HPDE6-E6E7 (cell line): ENCODE measurements around the gene DIP2C.
"Not testable (repeated sequence)": the region's sequence is repeated elsewhere in the genome, so short reads cannot be mapped to it uniquely, and the experiment has no call there.

Source experiments
- DNase-seq: peaks from one replicate; pipeline ENCODE4 v3.0.0; 2011; ENCODE audit warnings: missing footprints; ENCODE audit errors: extremely low spot score

The DIP2C gene

DNA sequence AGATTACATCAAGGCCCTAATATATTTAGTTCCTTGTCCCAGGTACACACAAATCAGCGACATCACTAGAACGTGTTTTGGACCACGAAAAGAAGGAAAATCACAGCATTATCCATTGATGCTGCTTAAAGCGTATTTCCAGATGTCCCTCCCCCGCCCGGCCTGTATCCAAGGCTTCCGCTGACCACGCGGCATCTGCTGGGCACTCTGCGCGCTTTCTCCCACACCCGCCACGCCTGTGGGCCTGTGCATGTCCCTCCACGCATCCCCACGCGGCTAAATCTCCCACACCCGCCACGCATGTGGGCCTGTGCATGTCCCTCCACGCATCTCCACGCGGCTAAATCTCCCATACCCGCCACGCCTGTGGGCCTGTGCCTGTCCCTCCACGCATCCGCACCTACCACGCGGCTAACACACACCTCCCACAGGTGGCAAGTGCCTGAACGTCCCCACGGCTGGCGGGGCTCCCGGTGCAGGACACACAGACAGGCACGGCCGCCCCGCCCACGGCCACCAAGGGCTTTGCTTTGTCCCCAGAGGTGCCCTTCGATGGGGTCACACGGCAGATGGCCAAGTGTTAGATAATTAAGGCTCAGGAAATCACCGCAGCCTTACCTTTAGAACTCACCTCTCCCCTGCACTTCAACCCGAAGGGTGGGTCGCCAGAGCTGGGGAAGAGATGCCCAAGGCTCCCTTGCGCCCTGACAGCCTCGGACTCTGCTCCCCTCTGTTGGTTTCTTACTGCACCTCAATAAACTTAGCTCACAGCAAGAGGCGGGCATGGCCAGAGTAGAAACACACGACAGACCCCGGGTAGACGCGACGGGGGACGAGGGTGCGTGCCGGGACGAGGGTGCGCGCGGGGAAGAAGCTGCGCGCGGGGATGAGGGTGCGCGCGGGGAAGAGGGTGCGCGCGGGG lies 49.5 kb downstream of the DIP2C start:
- DNase-seq, result no peak

DNA sequence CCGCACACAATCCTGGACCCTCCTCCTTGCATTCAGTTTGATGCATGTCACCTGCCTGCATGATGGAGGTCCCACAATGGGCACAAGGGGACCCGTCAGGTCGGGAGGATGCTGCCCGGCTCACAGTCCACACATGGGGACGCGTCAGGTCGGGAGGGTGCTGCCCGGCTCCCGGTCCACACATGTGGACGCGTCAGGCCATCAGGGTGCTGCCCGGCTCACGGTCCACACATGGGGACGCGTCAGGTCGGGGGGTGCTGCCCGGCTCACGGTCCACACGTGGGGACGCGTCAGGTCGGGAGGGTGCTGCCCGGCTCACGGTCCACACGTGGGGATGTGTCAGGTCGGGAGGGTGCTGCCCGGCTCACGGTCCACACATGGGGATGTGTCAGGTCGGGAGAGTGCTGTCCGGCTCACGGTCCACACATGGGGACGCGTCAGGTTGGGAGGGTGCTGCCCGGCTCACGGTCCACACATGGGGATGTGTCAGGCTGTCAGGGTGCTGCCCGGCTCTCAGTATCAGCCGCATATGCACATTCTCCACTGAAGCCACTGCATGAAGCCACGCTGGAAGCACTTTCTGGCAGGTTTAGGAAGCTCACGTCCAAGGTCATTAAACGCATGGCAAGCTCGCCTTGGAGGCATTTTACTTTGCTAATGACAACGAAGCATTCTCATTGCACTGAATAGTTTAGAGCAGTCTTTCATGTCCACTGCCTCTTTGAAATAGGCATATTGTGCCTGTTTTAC lies 50.3 kb downstream of the DIP2C start:
- DNase-seq, result no peak

DNA sequence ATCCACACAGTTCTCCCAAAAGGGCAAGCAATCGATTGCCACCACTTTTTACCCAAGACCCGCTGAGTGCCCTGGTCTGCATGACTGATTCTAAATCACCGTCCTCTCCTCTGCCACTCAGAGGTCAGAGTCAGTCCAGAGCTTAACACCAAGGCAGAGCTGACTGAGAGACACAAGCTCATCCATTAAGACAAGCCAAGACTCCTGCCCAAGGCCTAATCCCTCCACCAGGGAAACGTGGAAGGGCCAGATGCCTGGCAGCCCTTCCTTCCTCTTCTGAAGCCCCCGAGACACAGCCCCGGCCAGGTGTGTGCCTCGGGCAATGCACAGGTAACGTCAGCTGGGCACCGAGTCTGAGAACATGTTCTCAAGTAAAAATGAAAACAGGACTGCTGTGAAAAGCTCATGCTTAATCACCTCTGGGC lies 51.7 kb downstream of the DIP2C start:
- no peak for DNase-seq

DNA sequence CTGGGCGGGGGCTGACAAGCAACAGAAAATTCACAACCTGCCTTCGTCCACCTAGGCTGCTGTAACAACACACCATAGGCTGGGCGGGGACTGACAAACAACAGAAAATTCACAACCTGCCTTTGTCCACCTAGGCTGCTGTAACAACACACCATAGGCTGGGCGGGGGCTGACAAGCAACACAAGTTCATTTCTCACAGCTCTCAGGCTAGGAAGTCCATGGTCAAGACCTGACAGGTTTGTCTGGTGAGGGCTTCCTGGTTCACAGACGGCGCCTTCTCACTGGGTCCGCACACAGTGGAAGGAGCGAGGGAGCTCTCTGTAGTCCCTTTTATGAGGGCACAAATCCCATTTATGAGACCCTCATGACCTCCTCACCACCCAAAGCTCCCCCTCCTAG lies 52.2 kb downstream of the DIP2C start:
- DNase-seq, result no peak

GRCh38 chr10:636769-637168 lies 52.7 kb downstream of the DIP2C start:
- no peak for DNase-seq

DNA sequence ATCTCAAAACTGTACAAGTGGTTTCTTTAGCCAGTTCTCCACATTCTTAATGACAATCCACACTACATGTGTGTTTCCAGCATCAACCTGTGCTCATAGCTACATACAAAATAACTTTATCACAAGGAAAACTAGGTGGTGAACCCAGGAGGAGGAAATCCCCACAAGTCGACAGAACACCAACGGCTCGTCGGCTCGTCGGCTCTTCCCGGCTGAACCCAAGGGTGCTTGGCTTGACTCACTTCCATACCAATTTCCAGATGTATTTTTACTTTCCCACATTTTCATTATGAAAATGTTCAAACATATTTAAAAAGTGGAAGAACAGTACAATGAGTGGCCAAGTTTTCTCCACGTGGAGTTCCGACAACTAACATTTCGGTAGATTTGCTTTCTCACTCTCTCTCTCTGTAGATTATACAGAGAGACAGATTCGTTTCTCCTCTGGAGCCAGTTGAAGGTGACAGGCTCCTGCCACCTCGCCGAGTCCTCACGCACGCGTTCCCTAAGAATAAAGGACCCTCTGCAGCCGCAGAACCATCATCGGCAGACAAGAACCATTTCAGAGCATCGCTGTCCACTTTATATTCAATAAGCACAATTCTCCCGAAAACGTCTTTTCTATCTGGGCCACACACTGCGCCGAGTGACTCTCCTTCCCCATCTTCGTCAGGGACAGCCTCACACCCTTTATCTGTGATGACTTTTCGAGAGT lies 53.3 kb downstream of the DIP2C start:
- DNase-seq, result no peak

- no peak for DNase-seq
These were observed 54.2 kb downstream of the DIP2C start for GRCh38 chr10:635088-635861.

GRCh38 chr10:634256-634655 lies 55.2 kb downstream of the DIP2C start:
- no peak for DNase-seq

GRCh38 chr10:633279-634245 lies 55.9 kb downstream of the DIP2C start:
- no peak for DNase-seq

GRCh38 chr10:632807-633177 lies 56.7 kb downstream of the DIP2C start:
- not testable (repeated sequence) for DNase-seq

DNA sequence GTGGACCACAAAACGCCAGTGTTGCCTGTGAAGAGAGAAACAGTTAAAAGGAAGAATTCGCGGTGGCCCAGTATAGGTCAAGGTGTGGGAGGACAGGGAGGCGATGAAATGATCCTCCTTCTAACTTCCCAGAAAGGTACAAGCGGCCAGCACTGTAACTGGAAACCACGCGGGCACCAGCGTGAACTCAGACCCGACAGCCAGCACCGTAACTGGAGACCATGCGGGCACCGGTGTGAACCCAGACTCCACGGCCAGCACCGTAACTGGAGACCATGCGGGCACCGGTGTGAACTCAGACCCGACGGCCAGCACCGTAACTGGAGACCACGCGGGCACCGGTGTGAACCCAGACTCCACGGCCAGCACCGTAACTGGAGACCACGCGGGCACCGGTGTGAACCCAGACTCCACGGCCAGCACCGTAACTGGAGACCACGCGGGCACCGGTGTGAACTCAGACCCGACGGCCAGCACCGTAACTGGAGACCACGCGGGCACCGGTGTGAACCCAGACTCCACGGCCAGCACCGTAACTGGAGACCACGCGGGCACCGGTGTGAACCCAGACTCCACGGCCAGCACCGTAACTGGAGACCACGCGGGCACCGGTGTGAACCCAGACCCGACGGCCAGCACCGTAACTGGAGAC lies 57.2 kb downstream of the DIP2C start:
- not testable (repeated sequence) for DNase-seq

- no peak for DNase-seq
These were observed 58.2 kb downstream of the DIP2C start for GRCh38 chr10:631266-631665.

DNA sequence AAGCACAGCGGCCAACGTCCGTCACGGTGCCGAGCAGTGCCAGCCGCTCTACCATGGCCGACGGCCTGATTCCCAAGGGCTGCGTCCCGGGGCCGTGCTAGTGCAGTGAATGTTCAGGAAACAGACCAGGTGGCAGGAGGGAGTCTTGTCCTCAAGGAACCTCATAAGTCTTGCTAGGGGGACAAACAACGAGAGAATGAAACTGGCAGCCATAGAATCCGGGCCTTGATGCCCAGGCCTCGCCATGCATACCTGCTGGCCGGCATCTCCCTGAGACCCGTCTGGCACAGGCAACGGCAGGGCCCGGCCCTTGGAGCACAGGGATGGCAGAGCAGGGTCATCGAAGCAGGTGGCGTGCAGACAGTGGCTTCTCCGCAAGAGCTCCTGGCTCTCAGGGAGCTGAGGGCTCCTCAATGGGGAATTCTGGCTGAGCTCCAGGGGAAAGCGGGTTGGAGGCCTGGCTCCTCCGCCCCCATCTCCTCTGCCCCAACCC lies 58.8 kb downstream of the DIP2C start:
- DNase-seq, result no peak

DNA sequence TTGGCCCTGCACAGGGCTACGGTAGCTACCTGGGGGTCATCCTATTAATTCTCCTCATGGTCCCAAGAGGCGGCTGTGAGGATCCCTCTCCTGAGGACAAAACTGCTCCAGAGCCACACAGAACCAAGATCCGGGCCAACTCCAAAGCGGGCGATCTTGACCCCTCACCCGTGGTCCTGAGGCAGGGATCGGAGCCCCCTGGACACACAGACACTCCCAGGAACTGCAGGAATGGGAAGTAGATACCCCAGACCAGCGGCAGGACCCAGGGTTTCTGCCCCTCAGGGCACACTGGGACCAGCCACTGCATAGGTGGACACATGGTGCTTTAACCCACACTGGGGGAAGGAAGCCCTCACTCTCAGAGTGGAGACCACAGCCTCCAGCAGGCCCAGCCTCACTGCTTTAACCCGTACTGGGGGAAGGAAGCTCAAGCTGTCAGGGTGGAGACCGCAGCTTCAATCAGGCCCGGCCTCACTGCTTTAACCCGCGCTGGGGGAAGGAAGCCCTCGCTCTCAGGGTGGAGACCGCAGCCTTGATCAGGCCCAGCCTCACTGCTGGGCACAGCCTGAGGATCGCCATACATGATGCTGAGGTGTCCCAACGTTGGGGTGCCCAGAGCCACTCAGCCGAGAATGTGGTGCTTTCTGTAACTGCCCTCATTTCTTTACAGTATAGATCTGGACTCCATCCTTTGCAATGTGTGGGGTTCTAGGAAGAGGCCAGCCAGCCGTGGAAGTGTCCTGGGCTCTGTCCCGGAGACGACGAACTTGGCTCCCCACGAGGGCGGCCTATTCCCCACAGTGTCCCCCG lies 60.1 kb downstream of the DIP2C start:
- DNase-seq, result no peak

DNA sequence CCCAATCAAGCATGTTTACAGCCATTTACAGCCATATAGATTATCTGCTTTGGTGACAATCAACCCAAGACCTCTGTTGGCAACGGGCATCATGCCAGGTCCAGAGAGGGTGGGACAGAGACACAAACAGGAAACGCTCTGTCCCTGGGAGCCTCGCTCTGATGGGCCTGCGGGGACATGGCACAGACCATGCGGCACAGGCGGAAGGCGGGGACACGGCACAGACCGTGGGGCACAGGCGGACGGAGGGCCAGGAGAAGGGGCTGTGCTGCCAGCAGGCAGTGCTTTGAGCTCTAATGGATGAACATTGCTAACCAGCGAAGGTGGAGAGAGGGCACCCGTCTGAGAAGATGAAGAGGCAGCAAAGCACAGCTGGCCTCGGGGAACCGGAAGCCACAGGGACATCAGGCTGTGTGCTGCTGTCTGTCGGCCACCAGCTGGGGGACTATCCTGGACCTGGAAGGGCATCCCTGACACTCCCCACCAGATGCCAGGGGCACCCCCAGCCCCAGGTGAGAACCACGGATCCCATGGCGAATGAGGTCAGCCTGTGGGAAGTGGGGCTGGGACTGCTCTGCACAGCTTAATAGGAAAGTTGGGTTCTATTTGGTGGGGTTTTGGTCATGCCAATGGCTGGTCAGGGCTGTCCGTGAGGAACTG lies 61.0 kb downstream of the DIP2C start:
- DNase-seq, result no peak

- no peak for DNase-seq
These were observed 62.2 kb downstream of the DIP2C start for GRCh38 chr10:627032-627992.
